Lower leg skin (tissue), 3 donors: Measurements from ENCODE around the gene FOXP1.

Experiments used
- CTCF ChIP-seq, 3 donors: fragments of 450-650 bp; IDR thresholded peaks; one replicate each; pipeline ENCODE4 v1.5.1; 2016; ENCODE audit warnings: antibody characterized with exemption in 3 of 3, mild to moderate bottlenecking in 3 of 3, moderate library complexity in 2 of 3
- POLR2A ChIP-seq, 2 donors: fragments of 450-650 bp; IDR thresholded peaks; one replicate each; pipeline ENCODE4 v1.6.1; 2016 to 2017; ENCODE audit warnings: antibody characterized with exemption in 2 of 2, mild to moderate bottlenecking in 1 of 2, moderate library complexity in 1 of 2

- TF ChIP-seq POLR2A (IDR thresholded peaks at IDR 0.05) (no peak), CTCF (IDR thresholded peaks at IDR 0.05) (no peak)
These were observed 250.7 kb downstream of the FOXP1 start for GRCh38 chr3:71332813-71333212.
